Fibroblast of the conjunctiva (primary cell): Measurements from ENCODE around the gene TRIM60.
"Not testable (repeated sequence)": the region's sequence is repeated elsewhere in the genome, so short reads cannot be mapped to it uniquely, and the experiment has no call there.

Experiments
- DNase-seq: peaks from one replicate; pipeline ENCODE4 v3.0.0-alpha.2; 2010; ENCODE audit warnings: low read depth

Gene TRIM60

GRCh38 chr4:165055601-165056000, 23.8 kb downstream of the TRIM60 start:
- DNase-seq = no peak

- DNase-seq = no peak
Observed at GRCh38 chr4:165058666-165059065, 26.9 kb downstream of the TRIM60 start.

GRCh38 chr4:165059386-165059785, 27.6 kb downstream of the TRIM60 start:
- DNase-seq = no peak

GRCh38 chr4:165060938-165061337, 29.1 kb downstream of the TRIM60 start:
- no peak for DNase-seq

GRCh38 chr4:165070560-165070959, 38.8 kb downstream of the TRIM60 start:
- DNase-seq = no peak

- DNase-seq = not testable (repeated sequence)
Observed at GRCh38 chr4:165073346-165073745, 41.5 kb downstream of the TRIM60 start.

- DNase-seq = no peak
Observed at GRCh38 chr4:165077034-165077578, 45.3 kb downstream of the TRIM60 start.

GRCh38 chr4:165079476-165079875, 47.7 kb downstream of the TRIM60 start:
- no peak for DNase-seq

- DNase-seq = not testable (repeated sequence)
Observed at GRCh38 chr4:165084787-165085186, 53.0 kb downstream of the TRIM60 start.

- no peak for DNase-seq
Observed at GRCh38 chr4:165085946-165086345, 54.1 kb downstream of the TRIM60 start.

- no peak for DNase-seq
Observed at GRCh38 chr4:165088366-165088765, 56.6 kb downstream of the TRIM60 start.
